Lower lobe of right lung (tissue), 2 donors: ENCODE measurements around the gene PLD1. TPM values are rescaled to one million over a fixed set of nuclear protein-coding genes. Genes with fewer than 3 reads are reported as not detected.
"Not testable (repeated sequence)": the region's sequence is repeated elsewhere in the genome, so short reads cannot be mapped to it uniquely, and the experiment has no call there.

Experiments used
- ATAC-seq, 2 donors: fragments of 200-7000 bp; cut with Tn5 transposase; one replicate each; pipeline ENCODE4 v1.9.1; 2020 to 2022; ENCODE audit warnings: mild to moderate bottlenecking in 2 of 2, moderate library complexity in 2 of 2
- DNase-seq: peaks from one replicate; pipeline ENCODE4 v3.0.0-alpha.2; 2020
- H3K27ac ChIP-seq: fragments of 200-600 bp; one replicate; pipeline ENCODE4 v1.8.0; 2022
- H3K27me3 ChIP-seq: fragments of 200-600 bp; one replicate; pipeline ENCODE4 v1.8.0; 2022; ENCODE audit warnings: low read depth
- H3K36me3 ChIP-seq: fragments of 200-600 bp; one replicate; pipeline ENCODE4 v1.8.0; 2022; ENCODE audit warnings: mild to moderate bottlenecking
- H3K4me1 ChIP-seq: fragments of 200-600 bp; one replicate; pipeline ENCODE4 v1.8.0; 2022
- H3K4me3 ChIP-seq: fragments of 200-600 bp; one replicate; pipeline ENCODE4 v1.8.0; 2022; ENCODE audit warnings: mild to moderate bottlenecking
- H3K9me3 ChIP-seq: fragments of 200-600 bp; one replicate; pipeline ENCODE4 v1.8.0; 2022
- intact Hi-C: fragments of 100-400 bp; cut with DNase I; formaldehyde crosslinking; loops from one replicate; pipeline ENCODE4 v1.11.0; 2022
- total RNA-seq: library from RNA; stranded (reverse); fragmentation: NEBNext Ultra II Directional; extraction: Animal tissue kit (Norgen Biotek cat#: 25700); gene quantifications from one replicate; pipeline ENCODE4 v1.2.1, GENCODE V29; 2021
- TF ChIP-seq, protein P1 (sequence below): fragments of 200-600 bp; IDR thresholded peaks from one replicate; pipeline ENCODE4 v1.8.0; 2022; ENCODE audit warnings: antibody characterized with exemption, mild to moderate bottlenecking
- donor health status: DM: no; HTN: yes; CAD: no; lungs with severe emphysema.

PLD1 gene
- total RNA-seq, 1 donor from 2014 or later: 27.7 TPM

DNA sequence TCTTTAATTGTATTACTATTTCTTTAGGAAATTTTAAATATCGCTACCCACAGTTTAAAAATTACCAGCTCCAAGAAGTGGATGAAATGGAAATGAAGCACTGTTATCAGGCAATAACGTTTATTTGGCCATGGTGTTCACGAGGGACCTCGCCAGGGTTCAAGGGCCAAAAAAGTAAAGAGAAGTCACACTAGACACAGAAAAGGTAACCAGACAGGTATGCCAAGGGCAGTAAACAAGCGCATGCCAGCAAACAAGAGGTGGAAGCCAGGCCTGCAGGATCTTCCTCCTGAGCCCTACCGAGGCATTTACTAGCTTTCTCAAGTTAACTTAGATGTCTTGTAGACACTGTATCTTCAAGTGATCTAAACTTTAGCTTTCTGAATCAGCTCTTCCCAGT, 113.5 kb downstream of the PLD1 start:
- H3K9me3 ChIP-seq: no peaks in the 10 kb centered on the region
- no peak for ATAC-seq
- H3K4me1 ChIP-seq: no peaks in the 10 kb centered on the region
- peaks cover 4% of the 10 kb centered on the region for H3K36me3 ChIP-seq
- intact Hi-C loops: no loop called here
- DNase-seq: no peak
- no peaks in the 10 kb centered on the region for H3K27me3 ChIP-seq
- H3K27ac ChIP-seq: no peak overlapping the region
- H3K4me3 ChIP-seq: no peak overlapping the region
- TF ChIP-seq, protein P1, sequence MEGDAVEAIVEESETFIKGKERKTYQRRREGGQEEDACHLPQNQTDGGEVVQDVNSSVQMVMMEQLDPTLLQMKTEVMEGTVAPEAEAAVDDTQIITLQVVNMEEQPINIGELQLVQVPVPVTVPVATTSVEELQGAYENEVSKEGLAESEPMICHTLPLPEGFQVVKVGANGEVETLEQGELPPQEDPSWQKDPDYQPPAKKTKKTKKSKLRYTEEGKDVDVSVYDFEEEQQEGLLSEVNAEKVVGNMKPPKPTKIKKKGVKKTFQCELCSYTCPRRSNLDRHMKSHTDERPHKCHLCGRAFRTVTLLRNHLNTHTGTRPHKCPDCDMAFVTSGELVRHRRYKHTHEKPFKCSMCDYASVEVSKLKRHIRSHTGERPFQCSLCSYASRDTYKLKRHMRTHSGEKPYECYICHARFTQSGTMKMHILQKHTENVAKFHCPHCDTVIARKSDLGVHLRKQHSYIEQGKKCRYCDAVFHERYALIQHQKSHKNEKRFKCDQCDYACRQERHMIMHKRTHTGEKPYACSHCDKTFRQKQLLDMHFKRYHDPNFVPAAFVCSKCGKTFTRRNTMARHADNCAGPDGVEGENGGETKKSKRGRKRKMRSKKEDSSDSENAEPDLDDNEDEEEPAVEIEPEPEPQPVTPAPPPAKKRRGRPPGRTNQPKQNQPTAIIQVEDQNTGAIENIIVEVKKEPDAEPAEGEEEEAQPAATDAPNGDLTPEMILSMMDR: no peak

DNA sequence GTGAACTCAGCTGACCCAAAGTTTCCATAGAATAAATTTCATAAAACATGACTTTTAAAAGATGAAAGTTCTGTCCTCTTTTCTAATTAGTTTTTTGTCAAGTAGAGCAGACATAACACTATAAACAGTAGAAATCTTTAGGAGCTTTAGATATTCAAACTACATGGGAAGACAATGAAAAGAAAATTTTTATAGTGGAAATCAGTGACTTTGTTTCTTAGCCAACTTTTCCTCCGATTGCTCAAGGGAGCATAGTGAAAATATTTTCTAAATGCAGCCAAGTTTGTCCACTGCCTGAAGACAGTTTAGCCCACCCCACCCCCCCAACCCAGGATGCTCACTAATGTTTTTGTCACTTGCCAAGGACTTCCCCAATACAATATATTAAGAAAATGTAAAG, 114.9 kb downstream of the PLD1 start:
- Histone ChIP-seq H3K9me3 (no peaks in the 10 kb centered on the region), H3K27ac (no peak overlapping the region), H3K36me3 (peaks cover 4% of the 10 kb centered on the region), H3K4me1 (no peaks in the 10 kb centered on the region), H3K27me3 (no peaks in the 10 kb centered on the region), H3K4me3 (no peak overlapping the region)
- intact Hi-C loops: no loop called here
- ATAC-seq (no peak), DNase-seq (no peak)
- TF ChIP-seq, protein P1: no peak

DNA sequence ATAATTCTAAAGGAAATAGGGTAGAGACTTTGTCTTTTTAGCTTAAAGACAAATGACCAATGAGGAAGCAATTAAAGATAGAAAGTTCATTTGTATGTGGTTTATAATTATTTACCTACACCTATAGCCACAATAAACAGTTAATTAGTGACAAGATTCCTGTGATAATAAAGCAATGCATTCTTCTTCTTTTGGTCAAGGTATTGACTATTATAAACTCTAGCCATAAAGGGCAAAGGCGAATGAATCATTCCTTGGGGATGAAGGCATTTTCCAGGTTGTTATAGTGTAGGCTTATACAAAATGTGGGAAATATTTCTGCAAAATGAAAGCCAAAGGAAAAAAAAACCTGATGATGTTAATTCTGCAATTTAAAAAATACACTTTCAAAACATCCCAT, 115.4 kb downstream of the PLD1 start:
- intact Hi-C loops: no loop called here
- TF ChIP-seq, protein P1: no peak

DNA sequence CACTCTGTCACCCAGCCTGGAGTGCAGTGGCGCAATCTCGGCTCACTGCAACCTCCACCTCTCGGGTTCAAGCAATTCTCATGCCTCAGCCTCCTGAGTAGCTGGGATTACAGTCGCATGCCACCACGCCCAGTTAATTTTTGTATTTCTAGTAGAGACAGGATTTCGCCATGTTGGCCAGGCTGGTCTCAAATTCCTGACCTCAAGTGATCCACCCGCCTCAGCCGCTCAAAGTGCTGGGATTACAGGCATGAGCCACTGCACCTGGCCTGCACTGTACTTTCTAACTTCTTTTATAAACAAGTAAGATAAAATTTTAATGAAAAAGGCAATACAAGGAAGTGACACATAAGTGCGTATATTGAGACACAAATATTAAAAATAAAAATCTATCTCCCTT, 117.7 kb downstream of the PLD1 start:
- ATAC-seq, H3K27me3 ChIP-seq, H3K9me3 ChIP-seq, intact Hi-C loops, H3K36me3 ChIP-seq, H3K27ac ChIP-seq, H3K4me3 ChIP-seq, H3K4me1 ChIP-seq, DNase-seq: not testable (repeated sequence)

More for the DNA sequence above, 115.4 kb downstream of the PLD1 start:
- Histone ChIP-seq H3K4me1 (no peaks in the 10 kb centered on the region), H3K27ac (no peak overlapping the region), H3K27me3 (no peaks in the 10 kb centered on the region), H3K9me3 (no peaks in the 10 kb centered on the region), H3K36me3 (peaks cover 4% of the 10 kb centered on the region), H3K4me3 (no peak overlapping the region)
- ATAC-seq: no peak
- no peak for DNase-seq

DNA sequence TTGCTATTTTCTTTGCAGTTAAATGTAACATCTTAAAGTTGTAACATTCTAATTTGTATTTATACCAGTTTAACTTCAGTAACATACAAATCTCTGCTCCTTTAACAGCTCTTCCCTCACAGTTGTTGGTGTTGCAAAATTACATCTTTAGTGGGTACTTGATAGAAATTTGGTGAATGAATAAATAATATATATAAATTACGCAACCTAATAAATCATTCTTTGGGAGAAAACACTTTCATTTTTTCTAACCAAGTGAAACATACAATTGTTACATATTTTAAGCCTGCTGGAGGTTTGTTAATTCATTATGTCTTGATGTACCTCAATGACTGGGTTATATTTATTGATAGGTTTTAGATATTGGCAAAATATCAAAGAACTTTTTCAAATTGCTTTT, 118.8 kb downstream of the PLD1 start:
- ATAC-seq: no peak

DNA sequence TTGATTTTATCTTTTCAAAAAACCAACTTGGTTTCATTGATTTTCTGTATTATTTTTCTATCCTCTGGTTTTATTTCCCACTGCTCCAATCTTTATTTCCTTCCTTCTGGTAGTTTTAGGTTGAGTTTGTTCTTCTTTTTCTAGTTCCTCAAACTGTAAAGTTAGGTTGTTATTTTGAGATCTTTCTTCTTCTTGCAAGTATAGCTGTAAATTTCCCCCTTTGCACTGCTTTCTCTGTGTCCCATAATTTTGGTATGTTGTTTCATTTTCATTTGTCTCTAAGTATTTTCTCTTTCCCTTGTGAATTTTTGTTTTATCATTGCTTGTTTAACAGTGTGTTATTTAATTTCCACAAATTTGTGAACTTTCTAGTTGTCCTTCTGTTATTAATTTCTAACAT, 120.0 kb downstream of the PLD1 start:
- Histone ChIP-seq H3K4me1 (no peaks in the 10 kb centered on the region), H3K9me3 (no peaks in the 10 kb centered on the region), H3K27ac (no peak overlapping the region), H3K36me3 (peaks cover 4% of the 10 kb centered on the region), H3K27me3 (no peaks in the 10 kb centered on the region), H3K4me3 (no peak overlapping the region)
- DNase-seq: no peak
- no peak for ATAC-seq
- TF ChIP-seq, protein P1: no peak
- intact Hi-C loops: no loop called here

More for the DNA sequence above, 118.8 kb downstream of the PLD1 start:
- Histone ChIP-seq H3K9me3 (no peaks in the 10 kb centered on the region), H3K4me1 (no peaks in the 10 kb centered on the region), H3K36me3 (peaks cover 4% of the 10 kb centered on the region), H3K4me3 (no peak overlapping the region), H3K27me3 (no peaks in the 10 kb centered on the region), H3K27ac (no peak overlapping the region)
- intact Hi-C loops: no loop called here
- TF ChIP-seq, protein P1: no peak
- DNase-seq: no peak
